HG03439 (cell line): Measurements from ENCODE around the gene UROC1.
"Not testable (repeated sequence)": the region's sequence is repeated elsewhere in the genome, so short reads cannot be mapped to it uniquely, and the experiment has no call there.

Experiments
- ATAC-seq: cut with Tn5 transposase; IDR thresholded peaks from one replicate; pipeline ENCODE4 v1.9.1; 2021; ENCODE audit warnings: mild to moderate bottlenecking, moderate library complexity; ENCODE audit not compliant: unreplicated experiment

The UROC1 gene

GRCh38 chr3:126547721-126548120 lies 30.1 kb upstream of the UROC1 start:
- no peak for ATAC-seq

- no peak for ATAC-seq
Measured at GRCh38 chr3:126546549-126547239, 29.1 kb upstream of the UROC1 start.

- ATAC-seq: no peak
Measured at GRCh38 chr3:126546013-126546412, 28.4 kb upstream of the UROC1 start.

GRCh38 chr3:126545544-126545943 lies 28.0 kb upstream of the UROC1 start:
- no peak for ATAC-seq

GRCh38 chr3:126544596-126545281 lies 27.2 kb upstream of the UROC1 start:
- ATAC-seq: no peak

- no peak for ATAC-seq
Measured at GRCh38 chr3:126543457-126544061, 26.0 kb upstream of the UROC1 start.

- no peak for ATAC-seq
Measured at GRCh38 chr3:126542340-126543241, 25.0 kb upstream of the UROC1 start.

GRCh38 chr3:126541628-126542339 lies 24.2 kb upstream of the UROC1 start:
- ATAC-seq: no peak

GRCh38 chr3:126540951-126541627 lies 23.5 kb upstream of the UROC1 start:
- ATAC-seq: no peak

- ATAC-seq: no peak
Measured at GRCh38 chr3:126540342-126540849, 22.8 kb upstream of the UROC1 start.

- ATAC-seq: no peak
Measured at GRCh38 chr3:126539558-126540250, 22.1 kb upstream of the UROC1 start.

- ATAC-seq: no peak
Measured at GRCh38 chr3:126538966-126539365, 21.4 kb upstream of the UROC1 start.

- no peak for ATAC-seq
Measured at GRCh38 chr3:126538316-126538715, 20.7 kb upstream of the UROC1 start.

- ATAC-seq: no peak
Measured at GRCh38 chr3:126537730-126538281, 20.2 kb upstream of the UROC1 start.

- no peak for ATAC-seq
Measured at GRCh38 chr3:126537116-126537729, 19.6 kb upstream of the UROC1 start.

GRCh38 chr3:126536126-126536525 lies 18.6 kb upstream of the UROC1 start:
- no peak for ATAC-seq

- no peak for ATAC-seq
Measured at GRCh38 chr3:126535636-126536035, 18.1 kb upstream of the UROC1 start.

GRCh38 chr3:126534716-126535115 lies 17.1 kb upstream of the UROC1 start:
- not testable (repeated sequence) for ATAC-seq
